ENCODE data around the gene PEX26. TPM values are rescaled to one million over a fixed set of nuclear protein-coding genes. Genes with fewer than 3 reads are reported as not detected.

Gene PEX26
- total and polyA plus RNA-seq, 2 of the 13 experiments (the other 11 are each of a cell fraction or from before 2014, with no cell fraction given): 10.6 to 25.1 TPM

DNA sequence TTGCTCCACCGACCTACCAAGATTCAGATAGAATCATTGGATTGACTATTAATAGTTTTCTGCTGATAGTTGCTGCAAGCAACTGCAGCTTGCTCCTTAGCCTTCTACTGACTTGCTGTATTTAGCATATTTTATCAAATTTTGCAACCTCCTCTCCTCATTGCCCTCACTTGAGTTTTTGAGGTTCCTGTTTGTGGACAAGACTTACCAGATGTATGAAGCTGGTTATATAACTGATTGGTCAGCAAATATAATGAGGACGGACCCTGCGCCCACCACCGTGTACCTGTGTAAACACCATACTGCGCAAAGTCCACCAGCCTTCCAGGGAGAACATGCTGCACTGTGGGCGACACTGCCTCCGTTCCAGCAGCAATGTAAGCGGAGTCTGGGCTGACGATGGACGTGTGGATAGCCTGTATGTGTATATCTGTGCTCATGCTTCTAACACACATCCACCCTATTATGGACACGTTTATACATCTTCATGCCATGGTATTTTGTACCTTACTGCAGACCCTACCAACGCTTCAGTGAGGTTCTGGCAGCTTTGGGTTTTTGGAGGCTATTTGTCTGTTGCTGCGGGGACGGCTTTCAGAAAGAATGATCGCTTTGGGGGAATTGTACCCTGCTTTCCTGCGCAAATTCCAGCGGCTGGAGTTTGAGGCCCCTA is 70.6 kb downstream of the PEX26 start (continued):
- TF ChIP-seq ZNF367 (CRISPR knock-in tag; IDR thresholded peaks at IDR 0.05; ENCODE audit: borderline replicate concordance): no peak
- TF ChIP-seq CBX1 (IDR thresholded peaks at IDR 0.05; ENCODE audit: low read depth): no peak
- TF ChIP-seq ZNF24 (IDR thresholded peaks at IDR 0.05): no peak
- no peak for TF ChIP-seq EZH2 (conservative IDR thresholded peaks at IDR 0.05; ENCODE audit: low read depth, low read length)
- no peak for TF ChIP-seq SUZ12 (IDR thresholded peaks at IDR 0.05; ENCODE audit: low read depth, low read length)
- TF ChIP-seq, protein P1, sequence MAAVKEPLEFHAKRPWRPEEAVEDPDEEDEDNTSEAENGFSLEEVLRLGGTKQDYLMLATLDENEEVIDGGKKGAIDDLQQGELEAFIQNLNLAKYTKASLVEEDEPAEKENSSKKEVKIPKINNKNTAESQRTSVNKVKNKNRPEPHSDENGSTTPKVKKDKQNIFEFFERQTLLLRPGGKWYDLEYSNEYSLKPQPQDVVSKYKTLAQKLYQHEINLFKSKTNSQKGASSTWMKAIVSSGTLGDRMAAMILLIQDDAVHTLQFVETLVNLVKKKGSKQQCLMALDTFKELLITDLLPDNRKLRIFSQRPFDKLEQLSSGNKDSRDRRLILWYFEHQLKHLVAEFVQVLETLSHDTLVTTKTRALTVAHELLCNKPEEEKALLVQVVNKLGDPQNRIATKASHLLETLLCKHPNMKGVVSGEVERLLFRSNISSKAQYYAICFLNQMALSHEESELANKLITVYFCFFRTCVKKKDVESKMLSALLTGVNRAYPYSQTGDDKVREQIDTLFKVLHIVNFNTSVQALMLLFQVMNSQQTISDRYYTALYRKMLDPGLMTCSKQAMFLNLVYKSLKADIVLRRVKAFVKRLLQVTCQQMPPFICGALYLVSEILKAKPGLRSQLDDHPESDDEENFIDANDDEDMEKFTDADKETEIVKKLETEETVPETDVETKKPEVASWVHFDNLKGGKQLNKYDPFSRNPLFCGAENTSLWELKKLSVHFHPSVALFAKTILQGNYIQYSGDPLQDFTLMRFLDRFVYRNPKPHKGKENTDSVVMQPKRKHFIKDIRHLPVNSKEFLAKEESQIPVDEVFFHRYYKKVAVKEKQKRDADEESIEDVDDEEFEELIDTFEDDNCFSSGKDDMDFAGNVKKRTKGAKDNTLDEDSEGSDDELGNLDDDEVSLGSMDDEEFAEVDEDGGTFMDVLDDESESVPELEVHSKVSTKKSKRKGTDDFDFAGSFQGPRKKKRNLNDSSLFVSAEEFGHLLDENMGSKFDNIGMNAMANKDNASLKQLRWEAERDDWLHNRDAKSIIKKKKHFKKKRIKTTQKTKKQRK (IDR thresholded peaks at IDR 0.05; ENCODE audit: low read length): no peak
- TF ChIP-seq, protein P2, sequence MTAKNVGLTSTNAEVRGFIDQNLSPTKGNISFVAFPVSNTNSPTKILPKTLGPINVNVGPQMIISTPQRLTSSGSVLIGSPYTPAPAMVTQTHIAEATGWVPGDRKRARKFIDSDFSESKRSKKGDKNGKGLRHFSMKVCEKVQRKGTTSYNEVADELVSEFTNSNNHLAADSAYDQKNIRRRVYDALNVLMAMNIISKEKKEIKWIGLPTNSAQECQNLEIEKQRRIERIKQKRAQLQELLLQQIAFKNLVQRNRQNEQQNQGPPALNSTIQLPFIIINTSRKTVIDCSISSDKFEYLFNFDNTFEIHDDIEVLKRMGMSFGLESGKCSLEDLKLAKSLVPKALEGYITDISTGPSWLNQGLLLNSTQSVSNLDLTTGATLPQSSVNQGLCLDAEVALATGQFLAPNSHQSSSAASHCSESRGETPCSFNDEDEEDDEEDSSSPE (CRISPR knock-in tag; IDR thresholded peaks at IDR 0.05): peak; percentile 61
- TF ChIP-seq, protein P3, sequence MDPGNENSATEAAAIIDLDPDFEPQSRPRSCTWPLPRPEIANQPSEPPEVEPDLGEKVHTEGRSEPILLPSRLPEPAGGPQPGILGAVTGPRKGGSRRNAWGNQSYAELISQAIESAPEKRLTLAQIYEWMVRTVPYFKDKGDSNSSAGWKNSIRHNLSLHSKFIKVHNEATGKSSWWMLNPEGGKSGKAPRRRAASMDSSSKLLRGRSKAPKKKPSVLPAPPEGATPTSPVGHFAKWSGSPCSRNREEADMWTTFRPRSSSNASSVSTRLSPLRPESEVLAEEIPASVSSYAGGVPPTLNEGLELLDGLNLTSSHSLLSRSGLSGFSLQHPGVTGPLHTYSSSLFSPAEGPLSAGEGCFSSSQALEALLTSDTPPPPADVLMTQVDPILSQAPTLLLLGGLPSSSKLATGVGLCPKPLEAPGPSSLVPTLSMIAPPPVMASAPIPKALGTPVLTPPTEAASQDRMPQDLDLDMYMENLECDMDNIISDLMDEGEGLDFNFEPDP (CRISPR knock-in tag; conservative IDR thresholded peaks at IDR 0.05): no peak
- TF ChIP-seq MAFG (CRISPR knock-in tag; IDR thresholded peaks at IDR 0.05): peak; percentile 62
- no peak for TF ChIP-seq MBNL3 (CRISPR knock-in tag; conservative IDR thresholded peaks at IDR 0.05)
- peak; percentile 94 for TF ChIP-seq ERF (CRISPR knock-in tag; IDR thresholded peaks at IDR 0.05)
- no peak for TF ChIP-seq KLF12 (CRISPR knock-in tag; IDR thresholded peaks at IDR 0.05; ENCODE audit: borderline replicate concordance)
- TF ChIP-seq, protein P4, sequence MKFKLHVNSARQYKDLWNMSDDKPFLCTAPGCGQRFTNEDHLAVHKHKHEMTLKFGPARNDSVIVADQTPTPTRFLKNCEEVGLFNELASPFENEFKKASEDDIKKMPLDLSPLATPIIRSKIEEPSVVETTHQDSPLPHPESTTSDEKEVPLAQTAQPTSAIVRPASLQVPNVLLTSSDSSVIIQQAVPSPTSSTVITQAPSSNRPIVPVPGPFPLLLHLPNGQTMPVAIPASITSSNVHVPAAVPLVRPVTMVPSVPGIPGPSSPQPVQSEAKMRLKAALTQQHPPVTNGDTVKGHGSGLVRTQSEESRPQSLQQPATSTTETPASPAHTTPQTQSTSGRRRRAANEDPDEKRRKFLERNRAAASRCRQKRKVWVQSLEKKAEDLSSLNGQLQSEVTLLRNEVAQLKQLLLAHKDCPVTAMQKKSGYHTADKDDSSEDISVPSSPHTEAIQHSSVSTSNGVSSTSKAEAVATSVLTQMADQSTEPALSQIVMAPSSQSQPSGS (CRISPR knock-in tag; IDR thresholded peaks at IDR 0.05): peak; percentile 72; the same call in 1 of the 2 replicates
- TF ChIP-seq ZNF121 (CRISPR knock-in tag; IDR thresholded peaks at IDR 0.05): no peak
- TF ChIP-seq ZSCAN25 (CRISPR knock-in tag; IDR thresholded peaks at IDR 0.05): peak; percentile 79; the same call in 1 of the 2 replicates
- TF ChIP-seq, protein P5, sequence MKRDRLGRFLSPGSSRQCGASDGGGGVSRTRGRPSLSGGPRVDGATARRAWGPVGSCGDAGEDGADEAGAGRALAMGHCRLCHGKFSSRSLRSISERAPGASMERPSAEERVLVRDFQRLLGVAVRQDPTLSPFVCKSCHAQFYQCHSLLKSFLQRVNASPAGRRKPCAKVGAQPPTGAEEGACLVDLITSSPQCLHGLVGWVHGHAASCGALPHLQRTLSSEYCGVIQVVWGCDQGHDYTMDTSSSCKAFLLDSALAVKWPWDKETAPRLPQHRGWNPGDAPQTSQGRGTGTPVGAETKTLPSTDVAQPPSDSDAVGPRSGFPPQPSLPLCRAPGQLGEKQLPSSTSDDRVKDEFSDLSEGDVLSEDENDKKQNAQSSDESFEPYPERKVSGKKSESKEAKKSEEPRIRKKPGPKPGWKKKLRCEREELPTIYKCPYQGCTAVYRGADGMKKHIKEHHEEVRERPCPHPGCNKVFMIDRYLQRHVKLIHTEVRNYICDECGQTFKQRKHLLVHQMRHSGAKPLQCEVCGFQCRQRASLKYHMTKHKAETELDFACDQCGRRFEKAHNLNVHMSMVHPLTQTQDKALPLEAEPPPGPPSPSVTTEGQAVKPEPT (CRISPR knock-in tag; IDR thresholded peaks at IDR 0.05; ENCODE audit: low read depth): no peak
- TF ChIP-seq, protein P6, sequence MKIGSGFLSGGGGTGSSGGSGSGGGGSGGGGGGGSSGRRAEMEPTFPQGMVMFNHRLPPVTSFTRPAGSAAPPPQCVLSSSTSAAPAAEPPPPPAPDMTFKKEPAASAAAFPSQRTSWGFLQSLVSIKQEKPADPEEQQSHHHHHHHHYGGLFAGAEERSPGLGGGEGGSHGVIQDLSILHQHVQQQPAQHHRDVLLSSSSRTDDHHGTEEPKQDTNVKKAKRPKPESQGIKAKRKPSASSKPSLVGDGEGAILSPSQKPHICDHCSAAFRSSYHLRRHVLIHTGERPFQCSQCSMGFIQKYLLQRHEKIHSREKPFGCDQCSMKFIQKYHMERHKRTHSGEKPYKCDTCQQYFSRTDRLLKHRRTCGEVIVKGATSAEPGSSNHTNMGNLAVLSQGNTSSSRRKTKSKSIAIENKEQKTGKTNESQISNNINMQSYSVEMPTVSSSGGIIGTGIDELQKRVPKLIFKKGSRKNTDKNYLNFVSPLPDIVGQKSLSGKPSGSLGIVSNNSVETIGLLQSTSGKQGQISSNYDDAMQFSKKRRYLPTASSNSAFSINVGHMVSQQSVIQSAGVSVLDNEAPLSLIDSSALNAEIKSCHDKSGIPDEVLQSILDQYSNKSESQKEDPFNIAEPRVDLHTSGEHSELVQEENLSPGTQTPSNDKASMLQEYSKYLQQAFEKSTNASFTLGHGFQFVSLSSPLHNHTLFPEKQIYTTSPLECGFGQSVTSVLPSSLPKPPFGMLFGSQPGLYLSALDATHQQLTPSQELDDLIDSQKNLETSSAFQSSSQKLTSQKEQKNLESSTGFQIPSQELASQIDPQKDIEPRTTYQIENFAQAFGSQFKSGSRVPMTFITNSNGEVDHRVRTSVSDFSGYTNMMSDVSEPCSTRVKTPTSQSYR (CRISPR knock-in tag; IDR thresholded peaks at IDR 0.05; ENCODE audit: borderline replicate concordance): peak; percentile 51; the same call in 1 of the 2 replicates
